ENCODE results near the gene ZSCAN31. TPM values are rescaled to one million over a fixed set of nuclear protein-coding genes. Genes with fewer than 3 reads are reported as not detected.

Gene ZSCAN31
- total and polyA plus RNA-seq, 9 of the 15 experiments (the other 6 are each of a cell fraction or from before 2014, with no cell fraction given): 3.9 to 12.1 (median 7.0) TPM

DNA sequence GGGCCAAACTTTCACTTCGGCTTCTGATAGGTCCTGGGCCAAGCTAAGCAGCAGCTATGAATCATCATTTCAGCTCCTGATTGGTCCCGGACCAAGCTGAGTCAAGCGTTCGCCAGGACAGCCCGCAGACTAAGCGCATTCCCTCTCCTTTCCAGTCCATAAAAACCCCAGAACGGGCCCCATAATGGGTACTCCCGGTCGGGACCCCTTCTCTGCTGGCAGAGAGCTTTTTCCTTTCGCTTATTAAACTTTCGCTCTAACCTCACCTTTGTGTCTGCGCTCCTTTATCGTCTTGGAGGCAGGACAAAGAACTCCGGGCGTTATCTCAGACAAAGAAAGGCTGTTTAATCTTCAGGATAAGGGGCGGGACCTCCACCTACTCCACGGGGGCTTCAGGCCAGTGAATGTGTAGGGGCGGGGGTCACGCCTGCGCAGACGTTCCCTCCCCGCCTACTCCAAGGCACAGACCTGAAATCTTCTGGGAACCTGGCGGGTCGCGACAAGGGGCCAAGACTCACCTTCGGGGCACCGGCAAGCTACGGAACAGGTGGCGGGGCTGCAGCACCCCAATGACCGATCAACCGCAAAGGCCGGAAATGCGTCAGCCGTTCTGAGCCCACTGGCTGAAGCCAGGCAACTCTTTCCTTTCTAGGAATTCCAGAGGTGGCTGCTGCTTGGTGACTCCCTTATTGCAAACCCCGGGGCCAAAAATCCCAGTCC is at the start of gene ZSCAN31 (continued):
- TF ChIP-seq, protein P1, sequence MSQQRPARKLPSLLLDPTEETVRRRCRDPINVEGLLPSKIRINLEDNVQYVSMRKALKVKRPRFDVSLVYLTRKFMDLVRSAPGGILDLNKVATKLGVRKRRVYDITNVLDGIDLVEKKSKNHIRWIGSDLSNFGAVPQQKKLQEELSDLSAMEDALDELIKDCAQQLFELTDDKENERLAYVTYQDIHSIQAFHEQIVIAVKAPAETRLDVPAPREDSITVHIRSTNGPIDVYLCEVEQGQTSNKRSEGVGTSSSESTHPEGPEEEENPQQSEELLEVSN (IDR thresholded peaks at IDR 0.05; ENCODE audit: borderline replicate concordance in 1 of 2, extremely low read depth in 1 of 2, insufficient read depth in 1 of 2, insufficient read length in 1 of 2, low read depth in 1 of 2, low read length in 1 of 2, poor library complexity in 1 of 2, severe bottlenecking in 1 of 2): peak in 1 of 2 experiments; percentile 46
- TF ChIP-seq, protein P2, sequence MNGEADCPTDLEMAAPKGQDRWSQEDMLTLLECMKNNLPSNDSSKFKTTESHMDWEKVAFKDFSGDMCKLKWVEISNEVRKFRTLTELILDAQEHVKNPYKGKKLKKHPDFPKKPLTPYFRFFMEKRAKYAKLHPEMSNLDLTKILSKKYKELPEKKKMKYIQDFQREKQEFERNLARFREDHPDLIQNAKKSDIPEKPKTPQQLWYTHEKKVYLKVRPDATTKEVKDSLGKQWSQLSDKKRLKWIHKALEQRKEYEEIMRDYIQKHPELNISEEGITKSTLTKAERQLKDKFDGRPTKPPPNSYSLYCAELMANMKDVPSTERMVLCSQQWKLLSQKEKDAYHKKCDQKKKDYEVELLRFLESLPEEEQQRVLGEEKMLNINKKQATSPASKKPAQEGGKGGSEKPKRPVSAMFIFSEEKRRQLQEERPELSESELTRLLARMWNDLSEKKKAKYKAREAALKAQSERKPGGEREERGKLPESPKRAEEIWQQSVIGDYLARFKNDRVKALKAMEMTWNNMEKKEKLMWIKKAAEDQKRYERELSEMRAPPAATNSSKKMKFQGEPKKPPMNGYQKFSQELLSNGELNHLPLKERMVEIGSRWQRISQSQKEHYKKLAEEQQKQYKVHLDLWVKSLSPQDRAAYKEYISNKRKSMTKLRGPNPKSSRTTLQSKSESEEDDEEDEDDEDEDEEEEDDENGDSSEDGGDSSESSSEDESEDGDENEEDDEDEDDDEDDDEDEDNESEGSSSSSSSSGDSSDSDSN (IDR thresholded peaks at IDR 0.05; ENCODE audit: borderline replicate concordance in 1 of 2, low read depth in 2 of 2, low read length in 2 of 2): 0 out of 4 replicates have a peak, but pooled peaks of 1 of the 2 experiments have one; percentile 59
- TF ChIP-seq TBL1XR1 (IDR thresholded peaks at IDR 0.05; ENCODE audit: low read length in 2 of 2): peak in 1 of 2 experiments; percentile 40; a peak in 1 of 4 replicates
- TF ChIP-seq, protein P3, sequence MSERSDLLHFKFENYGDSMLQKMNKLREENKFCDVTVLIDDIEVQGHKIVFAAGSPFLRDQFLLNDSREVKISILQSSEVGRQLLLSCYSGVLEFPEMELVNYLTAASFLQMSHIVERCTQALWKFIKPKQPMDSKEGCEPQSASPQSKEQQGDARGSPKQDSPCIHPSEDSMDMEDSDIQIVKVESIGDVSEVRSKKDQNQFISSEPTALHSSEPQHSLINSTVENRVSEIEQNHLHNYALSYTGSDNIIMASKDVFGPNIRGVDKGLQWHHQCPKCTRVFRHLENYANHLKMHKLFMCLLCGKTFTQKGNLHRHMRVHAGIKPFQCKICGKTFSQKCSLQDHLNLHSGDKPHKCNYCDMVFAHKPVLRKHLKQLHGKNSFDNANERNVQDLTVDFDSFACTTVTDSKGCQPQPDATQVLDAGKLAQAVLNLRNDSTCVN (CRISPR knock-in tag; IDR thresholded peaks at IDR 0.05): peak; percentile 85; the same call in 1 of the 2 replicates
- TF ChIP-seq, protein P4, sequence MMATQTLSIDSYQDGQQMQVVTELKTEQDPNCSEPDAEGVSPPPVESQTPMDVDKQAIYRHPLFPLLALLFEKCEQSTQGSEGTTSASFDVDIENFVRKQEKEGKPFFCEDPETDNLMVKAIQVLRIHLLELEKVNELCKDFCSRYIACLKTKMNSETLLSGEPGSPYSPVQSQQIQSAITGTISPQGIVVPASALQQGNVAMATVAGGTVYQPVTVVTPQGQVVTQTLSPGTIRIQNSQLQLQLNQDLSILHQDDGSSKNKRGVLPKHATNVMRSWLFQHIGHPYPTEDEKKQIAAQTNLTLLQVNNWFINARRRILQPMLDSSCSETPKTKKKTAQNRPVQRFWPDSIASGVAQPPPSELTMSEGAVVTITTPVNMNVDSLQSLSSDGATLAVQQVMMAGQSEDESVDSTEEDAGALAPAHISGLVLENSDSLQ (IDR thresholded peaks at IDR 0.05): peak; percentile 92
- TF ChIP-seq RAD21 (CRISPR knock-in tag; conservative IDR thresholded peaks at IDR 0.05 in 1 of 2, IDR thresholded peaks at IDR 0.05 in 1 of 2): peak in 1 of 2 experiments; percentile 17; a peak in 1 of 4 replicates
- peak; percentile 63; the same call in 1 of the 2 replicates for TF ChIP-seq GTF2F1 (IDR thresholded peaks at IDR 0.05; ENCODE audit: low read depth, low read length)
- TF ChIP-seq ZNF354B (CRISPR knock-in tag; IDR thresholded peaks at IDR 0.05): peak; percentile 47; the same call in 1 of the 2 replicates
- TF ChIP-seq, protein P5, sequence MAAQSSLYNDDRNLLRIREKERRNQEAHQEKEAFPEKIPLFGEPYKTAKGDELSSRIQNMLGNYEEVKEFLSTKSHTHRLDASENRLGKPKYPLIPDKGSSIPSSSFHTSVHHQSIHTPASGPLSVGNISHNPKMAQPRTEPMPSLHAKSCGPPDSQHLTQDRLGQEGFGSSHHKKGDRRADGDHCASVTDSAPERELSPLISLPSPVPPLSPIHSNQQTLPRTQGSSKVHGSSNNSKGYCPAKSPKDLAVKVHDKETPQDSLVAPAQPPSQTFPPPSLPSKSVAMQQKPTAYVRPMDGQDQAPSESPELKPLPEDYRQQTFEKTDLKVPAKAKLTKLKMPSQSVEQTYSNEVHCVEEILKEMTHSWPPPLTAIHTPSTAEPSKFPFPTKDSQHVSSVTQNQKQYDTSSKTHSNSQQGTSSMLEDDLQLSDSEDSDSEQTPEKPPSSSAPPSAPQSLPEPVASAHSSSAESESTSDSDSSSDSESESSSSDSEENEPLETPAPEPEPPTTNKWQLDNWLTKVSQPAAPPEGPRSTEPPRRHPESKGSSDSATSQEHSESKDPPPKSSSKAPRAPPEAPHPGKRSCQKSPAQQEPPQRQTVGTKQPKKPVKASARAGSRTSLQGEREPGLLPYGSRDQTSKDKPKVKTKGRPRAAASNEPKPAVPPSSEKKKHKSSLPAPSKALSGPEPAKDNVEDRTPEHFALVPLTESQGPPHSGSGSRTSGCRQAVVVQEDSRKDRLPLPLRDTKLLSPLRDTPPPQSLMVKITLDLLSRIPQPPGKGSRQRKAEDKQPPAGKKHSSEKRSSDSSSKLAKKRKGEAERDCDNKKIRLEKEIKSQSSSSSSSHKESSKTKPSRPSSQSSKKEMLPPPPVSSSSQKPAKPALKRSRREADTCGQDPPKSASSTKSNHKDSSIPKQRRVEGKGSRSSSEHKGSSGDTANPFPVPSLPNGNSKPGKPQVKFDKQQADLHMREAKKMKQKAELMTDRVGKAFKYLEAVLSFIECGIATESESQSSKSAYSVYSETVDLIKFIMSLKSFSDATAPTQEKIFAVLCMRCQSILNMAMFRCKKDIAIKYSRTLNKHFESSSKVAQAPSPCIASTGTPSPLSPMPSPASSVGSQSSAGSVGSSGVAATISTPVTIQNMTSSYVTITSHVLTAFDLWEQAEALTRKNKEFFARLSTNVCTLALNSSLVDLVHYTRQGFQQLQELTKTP (IDR thresholded peaks at IDR 0.05; ENCODE audit: low read depth in 1 of 2, partially characterized antibody in 2 of 2): peak in 1 of 2 experiments; percentile 22
- no peak; the same call in 1 of the 2 replicates for TF ChIP-seq NR2C2 (CRISPR knock-in tag; IDR thresholded peaks at IDR 0.05)
- TF ChIP-seq NR2C2 (tag; IDR thresholded peaks at IDR 0.05): peak; percentile 67; the same call in 1 of the 2 replicates
- peak in 1 of 2 experiments; percentile 71; a peak in 2 of 4 replicates for TF ChIP-seq SIN3A (IDR thresholded peaks at IDR 0.05; ENCODE audit: borderline replicate concordance in 2 of 2, control insufficient read depth in 1 of 2, low read depth in 2 of 2, low read length in 2 of 2)
- TF ChIP-seq ZNF384 (IDR thresholded peaks at IDR 0.05; ENCODE audit: low read depth, low read length): no peak; the same call in none of the 2 replicates
- TF ChIP-seq EP300 (IDR thresholded peaks at IDR 0.05; ENCODE audit: low read length): peak; percentile 8; the same call in 1 of the 2 replicates
- TF ChIP-seq POLR2A (conservative IDR thresholded peaks at IDR 0.05): peak; percentile 99

Data from K562 (cell line).